Neuronal stem cell (in vitro differentiated cells): Measurements from ENCODE around the gene MS4A18.
"Not testable (repeated sequence)": the region's sequence is repeated elsewhere in the genome, so short reads cannot be mapped to it uniquely, and the experiment has no call there.

Experiments
- DNase-seq: peaks from one replicate; pipeline ENCODE4 v3.0.0-alpha.2; 2013; ENCODE audit warnings: low spot score
- H2AFZ ChIP-seq: one replicate; pipeline ENCODE4 v1.6.1; 2013; ENCODE audit warnings: mild to moderate bottlenecking, low read length, inconsistent platforms
- H2AK5ac ChIP-seq: 2 replicates; pipeline ENCODE4 v1.6.1; 2013; ENCODE audit warnings: low read depth, mild to moderate bottlenecking, inconsistent platforms, low read length, moderate library complexity, mixed read lengths
- H2BK120ac ChIP-seq: 2 replicates; pipeline ENCODE4 v1.6.1; 2013; ENCODE audit warnings: low read depth, mild to moderate bottlenecking, inconsistent platforms, low read length, moderate library complexity, mixed read lengths
- H2BK12ac ChIP-seq: one replicate; pipeline ENCODE4 v1.6.1; 2013; ENCODE audit warnings: low read length, inconsistent platforms
- H2BK15ac ChIP-seq: 2 replicates; pipeline ENCODE4 v1.6.1; 2013; ENCODE audit warnings: mild to moderate bottlenecking, low read length, inconsistent platforms, mixed read lengths
- H2BK5ac ChIP-seq: one replicate; pipeline ENCODE4 v1.6.1; 2013; ENCODE audit warnings: inconsistent platforms, mild to moderate bottlenecking, low read length, moderate library complexity
- H3K14ac ChIP-seq: one replicate; pipeline ENCODE4 v1.6.1; 2013; ENCODE audit warnings: low read length, inconsistent platforms
- H3K18ac ChIP-seq: 2 replicates; pipeline ENCODE4 v1.6.1; 2013; ENCODE audit warnings: low read length, inconsistent platforms
- H3K23ac ChIP-seq: 2 replicates; pipeline ENCODE4 v1.6.1; 2013; ENCODE audit warnings: low read depth, mild to moderate bottlenecking, mixed read lengths, low read length, inconsistent platforms; ENCODE audit not compliant: poor library complexity
- H3K27ac ChIP-seq: replicated peaks from 3 replicates; pipeline ENCODE4 v1.5.1; 2013; ENCODE audit warnings: low read length, inconsistent platforms
- H3K27me3 ChIP-seq, 3 experiments: 2 replicates each; pipeline ENCODE4 v1.6.1; 2013; ENCODE audit warnings: low read length in 3 of 3, mild to moderate bottlenecking in 2 of 3, inconsistent platforms in 1 of 3, low read depth in 1 of 3, mixed read lengths in 1 of 3, moderate library complexity in 1 of 3; ENCODE audit not compliant: control insufficient read depth in 3 of 3, insufficient read depth in 3 of 3
- H3K36me3 ChIP-seq, 2 donors: replicated peaks in 1 of 2; 2 replicates each; pipeline ENCODE4 v1.6.1; 2013; ENCODE audit warnings: low read length in 2 of 2; ENCODE audit not compliant: control insufficient read depth in 2 of 2, insufficient read depth in 2 of 2
- H3K4ac ChIP-seq: 2 replicates; pipeline ENCODE4 v1.6.1; 2013; ENCODE audit warnings: inconsistent platforms, mild to moderate bottlenecking, low read length, moderate library complexity
- H3K4me1 ChIP-seq, 2 donors: 1 replicate in 1 of 2; 2 replicates in 1 of 2; pipeline ENCODE4 v1.6.1; 2013; ENCODE audit warnings: low read length in 2 of 2, low read depth in 1 of 2; ENCODE audit not compliant: control insufficient read depth in 2 of 2, insufficient read depth in 1 of 2
- H3K4me2 ChIP-seq: one replicate; pipeline ENCODE4 v1.6.1; 2013; ENCODE audit warnings: mild to moderate bottlenecking, low read length, inconsistent platforms; ENCODE audit not compliant: insufficient read depth, poor library complexity, severe bottlenecking
- H3K4me3 ChIP-seq, 2 donors: 2 replicates each; pipeline ENCODE4 v1.5.1; 2013; ENCODE audit warnings: low read length in 2 of 2, mild to moderate bottlenecking in 2 of 2, inconsistent platforms in 1 of 2, moderate library complexity in 1 of 2
- H3K79me1 ChIP-seq: one replicate; pipeline ENCODE4 v1.6.1; 2013; ENCODE audit warnings: low read depth, mild to moderate bottlenecking, inconsistent platforms, low read length, moderate library complexity
- H3K9ac ChIP-seq: one replicate; pipeline ENCODE4 v1.6.1; 2013; ENCODE audit warnings: mild to moderate bottlenecking, low read depth, low read length, inconsistent platforms; ENCODE audit not compliant: poor library complexity
- H3K9me3 ChIP-seq, 2 donors: replicated peaks in 1 of 2; 2 replicates each; pipeline versions ENCODE3 to v1.6.1; 2013; ENCODE audit warnings: low read length in 2 of 2, mild to moderate bottlenecking in 2 of 2, inconsistent platforms in 1 of 2, low read depth in 1 of 2, mixed read lengths in 1 of 2, moderate library complexity in 1 of 2; ENCODE audit not compliant: control insufficient read depth in 2 of 2, insufficient read depth in 1 of 2
- H4K8ac ChIP-seq: one replicate; pipeline ENCODE4 v1.6.1; 2013; ENCODE audit warnings: low read depth, mild to moderate bottlenecking, inconsistent platforms, low read length, moderate library complexity
- H4K91ac ChIP-seq: one replicate; pipeline ENCODE4 v1.6.1; 2013; ENCODE audit warnings: low read length, low read depth, mild to moderate bottlenecking, inconsistent platforms; ENCODE audit not compliant: poor library complexity
- WGBS, 2 donors: extraction: QIAGEN DNeasy Blood & Tissue Kit; methylation state at CpG; one replicate each; pipeline ENCODE4 v1.1.7; 2013; ENCODE audit warnings: missing lambda C conversion rate in 2 of 2, mixed read lengths in 1 of 2; ENCODE audit not compliant: insufficient read length in 2 of 2, insufficient replicate concordance in 1 of 2; ENCODE audit errors: extremely low coverage in 2 of 2; 5-methylcytosine and 5-hydroxymethylcytosine counted together

MS4A18 gene

DNA sequence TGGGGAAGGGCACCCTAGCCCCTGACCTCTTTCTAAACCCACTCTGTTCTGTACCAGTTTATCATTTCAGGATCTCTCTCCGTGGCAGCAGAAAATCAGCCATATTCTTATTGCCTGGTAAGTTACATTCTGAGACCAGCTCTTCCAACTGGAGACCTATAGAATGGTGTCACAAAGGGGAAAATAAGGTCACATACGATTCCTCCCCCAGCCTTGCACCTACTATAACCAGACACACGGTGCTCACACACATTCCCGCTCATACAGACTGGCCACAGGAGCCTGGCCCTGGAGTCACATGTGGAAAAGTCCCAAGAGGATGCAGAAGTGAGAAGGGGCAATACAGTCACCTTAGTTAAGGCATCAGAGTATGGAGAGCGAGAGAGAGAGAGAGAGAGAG, 17.6 kb upstream of the MS4A18 start:
- H3K14ac ChIP-seq = no peak overlapping the region
- H3K9me3 ChIP-seq = no peaks in the 10 kb centered on the region
- no peak overlapping the region for H2BK5ac ChIP-seq
- no peak overlapping the region for H3K27ac ChIP-seq
- no peak overlapping the region for H3K4me2 ChIP-seq
- H3K23ac ChIP-seq = no peak overlapping the region
- H4K8ac ChIP-seq = no peak overlapping the region
- no peak overlapping the region for H2BK120ac ChIP-seq
- DNase-seq = no peak
- H3K79me1 ChIP-seq = peaks cover 2% of the 10 kb centered on the region
- no peaks in the 10 kb centered on the region for H3K36me3 ChIP-seq
- H3K4me1 ChIP-seq = no peaks in the 10 kb centered on the region
- H3K18ac ChIP-seq = no peak overlapping the region
- H3K4me3 ChIP-seq = no peak overlapping the region
- H3K9ac ChIP-seq = no peak overlapping the region
- H3K4ac ChIP-seq = no peak overlapping the region
- no peak overlapping the region for H4K91ac ChIP-seq
- H2AFZ ChIP-seq = no peak overlapping the region
- no peaks in the 10 kb centered on the region for H3K27me3 ChIP-seq
- no peak overlapping the region for H2AK5ac ChIP-seq
- H2BK15ac ChIP-seq = no peak overlapping the region
- WGBS, 2 donors = no CpG with 5 or more reads among the region's 5 CpGs
- no peak overlapping the region for H2BK12ac ChIP-seq

DNA sequence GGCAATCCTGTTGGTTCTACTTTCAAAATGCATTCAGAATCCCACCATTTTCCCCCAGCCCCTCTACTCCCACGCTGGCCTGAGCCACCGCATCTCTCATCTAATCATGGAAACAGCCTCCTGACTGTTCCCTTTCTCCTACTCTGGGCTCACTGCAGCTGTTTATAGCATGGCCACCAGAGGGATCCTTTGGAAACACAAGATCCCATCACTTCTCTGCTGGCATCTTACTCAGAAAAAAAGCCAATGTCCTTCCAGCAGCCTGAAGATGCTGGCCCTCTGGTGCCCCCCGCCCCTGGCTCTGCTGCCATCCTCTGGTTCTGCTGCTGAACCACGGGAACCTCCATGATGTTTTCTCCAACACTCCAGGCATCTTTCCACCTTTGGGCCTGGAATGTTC, 14.0 kb upstream of the MS4A18 start:
- no peak overlapping the region for H2AK5ac ChIP-seq
- H4K8ac ChIP-seq = no peak overlapping the region
- H3K79me1 ChIP-seq = no peaks in the 10 kb centered on the region
- no peak overlapping the region for H3K18ac ChIP-seq
- no peak overlapping the region for H3K4me3 ChIP-seq
- no peak overlapping the region for H2BK120ac ChIP-seq
- no CpG with 5 or more reads among the region's 4 CpGs for WGBS, 2 donors
- H3K36me3 ChIP-seq = no peaks in the 10 kb centered on the region
- no peak overlapping the region for H2BK5ac ChIP-seq
- no peak overlapping the region for H2BK12ac ChIP-seq
- H2BK15ac ChIP-seq = no peak overlapping the region
- H3K14ac ChIP-seq = no peak overlapping the region
- no peaks in the 10 kb centered on the region for H3K9me3 ChIP-seq
- no peak overlapping the region for H3K23ac ChIP-seq
- H3K4me1 ChIP-seq = no peaks in the 10 kb centered on the region
- DNase-seq = no peak
- H3K4ac ChIP-seq = no peak overlapping the region
- H2AFZ ChIP-seq = no peak overlapping the region
- H3K27ac ChIP-seq = no peak overlapping the region
- H3K4me2 ChIP-seq = no peak overlapping the region
- no peak overlapping the region for H4K91ac ChIP-seq
- H3K9ac ChIP-seq = no peak overlapping the region
- H3K27me3 ChIP-seq = no peaks in the 10 kb centered on the region

DNA sequence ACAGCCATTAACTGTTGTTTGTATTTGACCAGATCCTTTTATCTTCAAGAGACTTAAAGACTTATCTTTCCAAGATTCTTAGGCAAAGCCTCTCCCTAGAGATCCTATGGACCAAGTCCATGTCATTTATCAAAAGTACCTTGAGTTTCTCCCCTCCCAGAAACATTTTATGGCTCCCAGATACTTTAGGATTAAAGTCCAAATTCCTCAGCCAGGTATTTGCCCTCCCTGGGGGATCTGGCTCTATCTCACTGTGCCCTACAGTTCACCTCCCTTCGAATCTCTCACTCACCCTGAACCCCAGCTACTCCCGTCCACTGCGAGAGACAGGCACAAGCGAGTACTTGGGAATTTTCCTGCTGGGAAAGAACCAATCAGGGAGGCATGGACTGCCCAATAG, 13.2 kb upstream of the MS4A18 start:
- no peak overlapping the region for H2AK5ac ChIP-seq
- H3K23ac ChIP-seq = no peak overlapping the region
- H2BK120ac ChIP-seq = no peak overlapping the region
- H3K79me1 ChIP-seq = no peaks in the 10 kb centered on the region
- no peak overlapping the region for H3K4ac ChIP-seq
- H3K14ac ChIP-seq = no peak overlapping the region
- H3K4me2 ChIP-seq = no peak overlapping the region
- no peak overlapping the region for H3K18ac ChIP-seq
- no peaks in the 10 kb centered on the region for H3K4me1 ChIP-seq
- H2BK12ac ChIP-seq = no peak overlapping the region
- peaks cover 0 to 3% (median 0%) of the 10 kb centered on the region in 3 experiments for H3K27me3 ChIP-seq
- DNase-seq = no peak
- H3K4me3 ChIP-seq = no peak overlapping the region
- no peak overlapping the region for H3K27ac ChIP-seq
- H4K91ac ChIP-seq = no peak overlapping the region
- no peak overlapping the region for H3K9ac ChIP-seq
- H4K8ac ChIP-seq = no peak overlapping the region
- H3K9me3 ChIP-seq = no peaks in the 10 kb centered on the region
- H2BK5ac ChIP-seq = no peak overlapping the region
- no CpG with 5 or more reads among the region's 4 CpGs for WGBS, 2 donors
- no peak overlapping the region for H2BK15ac ChIP-seq
- H3K36me3 ChIP-seq = no peaks in the 10 kb centered on the region
- H2AFZ ChIP-seq = no peak overlapping the region

DNA sequence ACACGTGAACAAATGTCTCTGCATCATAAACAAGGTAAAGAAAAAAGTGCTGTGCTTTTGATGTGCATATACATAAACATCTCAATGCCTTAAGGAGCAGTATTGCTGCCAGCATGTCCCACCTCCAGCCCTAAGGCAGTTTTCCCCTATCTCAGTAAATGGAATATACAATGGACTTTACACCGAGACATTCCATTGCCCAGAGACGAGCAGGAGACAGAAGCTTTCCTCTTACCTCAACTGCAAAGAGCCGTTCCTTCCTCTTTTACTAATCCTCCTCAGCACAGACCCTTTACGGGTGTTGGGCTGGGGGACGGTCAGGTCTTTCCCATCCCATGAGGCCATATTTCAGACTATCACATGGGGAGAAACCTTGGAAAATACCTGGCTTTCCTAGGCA, 11.1 kb upstream of the MS4A18 start:
- not testable (repeated sequence) for H3K4me3 ChIP-seq, H2AFZ ChIP-seq, H3K4ac ChIP-seq, H2AK5ac ChIP-seq, H3K36me3 ChIP-seq, H3K27ac ChIP-seq, H3K14ac ChIP-seq, DNase-seq, H4K8ac ChIP-seq, H2BK5ac ChIP-seq, H2BK120ac ChIP-seq, H3K9me3 ChIP-seq, H3K23ac ChIP-seq, H3K27me3 ChIP-seq, H4K91ac ChIP-seq, H3K9ac ChIP-seq, H3K4me2 ChIP-seq, H2BK12ac ChIP-seq, H3K18ac ChIP-seq, H3K79me1 ChIP-seq, H3K4me1 ChIP-seq, H2BK15ac ChIP-seq
- WGBS, 2 donors = no CpG with 5 or more reads among the region's 6 CpGs
